OCI-LY3 (cell line): Measurements from ENCODE around the gene KRTAP5-6.
"Not testable (repeated sequence)": the region's sequence is repeated elsewhere in the genome, so short reads cannot be mapped to it uniquely, and the experiment has no call there.

Source experiments
- H2AFZ ChIP-seq: fragments of 200-600, 300-600 bp; shearing (Covaris generic); 2 replicates; pipeline ENCODE4 v1.6.0; 2014; ENCODE audit warnings: antibody characterized with exemption, low read depth, low read length
- H3K27ac ChIP-seq: fragments of 200-600, 300-600 bp; sonication (generic); 2 replicates; pipeline ENCODE4 v1.5.1; 2014; ENCODE audit warnings: mild to moderate bottlenecking, low read length, moderate library complexity, mixed read lengths
- H3K27me3 ChIP-seq: fragments of 200-600, 300-600 bp; sonication (generic); 2 replicates; pipeline ENCODE4 v1.6.1; 2014; ENCODE audit warnings: low read depth, low read length, mixed read lengths
- H3K36me3 ChIP-seq: fragments of 200-600, 300-600 bp; sonication (generic); replicated peaks from 2 replicates; pipeline ENCODE3; 2014; ENCODE audit warnings: low read depth, low read length, mixed read lengths
- H3K4me1 ChIP-seq: fragments of 300-600, 200-600 bp; sonication (generic); 2 replicates; pipeline ENCODE4 v1.6.1; 2014; ENCODE audit warnings: low read length, mixed read lengths
- H3K4me2 ChIP-seq: fragments of 200-600, 300-600 bp; sonication (generic); 2 replicates; pipeline ENCODE4 v1.6.1; 2014; ENCODE audit warnings: low read length, mixed read lengths
- H3K4me3 ChIP-seq: fragments of 300-600, 200-600 bp; sonication (generic); 2 replicates; pipeline ENCODE4 v1.5.1; 2014; ENCODE audit warnings: antibody characterized with exemption, mild to moderate bottlenecking, low read length, moderate library complexity
- H3K79me2 ChIP-seq: fragments of 300-600, 200-600 bp; shearing (Covaris generic); 2 replicates; pipeline ENCODE4 v1.6.1; 2014; ENCODE audit warnings: mild to moderate bottlenecking, low read length, mixed read lengths
- H3K9ac ChIP-seq: fragments of 300-600, 200-600 bp; shearing (Covaris generic); 2 replicates; pipeline ENCODE4 v1.6.0; 2014; ENCODE audit warnings: mild to moderate bottlenecking, low read length, moderate library complexity
- H3K9me3 ChIP-seq: fragments of 200-600, 300-600 bp; shearing (Covaris generic); 2 replicates; pipeline ENCODE4 v1.6.1; 2014; ENCODE audit warnings: low read length, mixed read lengths; ENCODE audit not compliant: insufficient read depth
- H4K20me1 ChIP-seq: fragments of 200-600, 300-600 bp; sonication (generic); 2 replicates; pipeline ENCODE4 v1.6.1; 2016; ENCODE audit warnings: low read length, mixed read lengths; ENCODE audit not compliant: insufficient read depth
- EZH2phosphoT487 ChIP-seq: fragments of 200-600 bp; shearing (Covaris generic); IDR thresholded peaks from 2 replicates; pipeline ENCODE4 v1.6.1; 2018; ENCODE audit warnings: antibody characterized with exemption, mixed run types, low read depth
- TF ChIP-seq, protein P1 (sequence below): fragments of 200-600, 300-600 bp; sonication (generic); IDR thresholded peaks from 2 replicates; pipeline ENCODE4 v1.5.1; 2014; ENCODE audit warnings: antibody characterized with exemption, low read length, low read depth

The KRTAP5-6 gene

DNA sequence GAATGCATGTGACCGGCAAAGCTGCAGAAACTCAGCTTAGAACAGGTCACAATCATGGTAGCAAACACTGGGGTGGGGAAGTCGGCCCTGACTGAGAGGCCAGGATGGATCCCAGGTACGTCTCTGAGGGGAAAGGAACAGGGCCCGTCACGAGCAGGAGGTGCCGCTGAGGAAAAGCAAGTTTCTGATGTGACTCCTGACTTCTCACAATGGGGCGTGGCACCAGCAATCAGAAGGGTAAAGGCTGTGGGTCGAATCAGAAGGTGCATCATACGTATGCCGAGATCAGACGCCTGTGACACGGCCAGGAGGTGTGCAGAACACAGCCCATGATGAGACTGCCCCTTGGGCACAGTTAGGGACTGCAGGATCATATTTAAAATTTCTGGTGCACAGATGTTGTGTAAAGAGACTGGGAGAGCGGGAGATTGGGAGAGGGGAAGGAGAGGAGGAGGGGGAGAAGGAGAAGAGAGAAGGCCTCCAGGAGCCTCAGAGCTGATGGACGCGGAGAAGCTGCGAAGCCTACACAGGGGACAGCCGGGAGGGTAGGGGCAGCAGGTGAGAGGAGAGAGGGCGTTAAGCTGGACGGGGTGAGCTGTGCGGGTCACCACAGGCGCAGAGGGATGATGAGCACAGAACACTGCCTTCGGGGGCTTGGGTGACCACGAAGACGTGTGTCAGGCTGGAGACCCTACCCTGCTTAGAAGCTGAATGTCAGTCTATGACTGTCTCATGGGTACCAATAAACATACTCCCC, 36.7 kb upstream of the KRTAP5-6 start:
- H3K27ac ChIP-seq: no peak overlapping the region

DNA sequence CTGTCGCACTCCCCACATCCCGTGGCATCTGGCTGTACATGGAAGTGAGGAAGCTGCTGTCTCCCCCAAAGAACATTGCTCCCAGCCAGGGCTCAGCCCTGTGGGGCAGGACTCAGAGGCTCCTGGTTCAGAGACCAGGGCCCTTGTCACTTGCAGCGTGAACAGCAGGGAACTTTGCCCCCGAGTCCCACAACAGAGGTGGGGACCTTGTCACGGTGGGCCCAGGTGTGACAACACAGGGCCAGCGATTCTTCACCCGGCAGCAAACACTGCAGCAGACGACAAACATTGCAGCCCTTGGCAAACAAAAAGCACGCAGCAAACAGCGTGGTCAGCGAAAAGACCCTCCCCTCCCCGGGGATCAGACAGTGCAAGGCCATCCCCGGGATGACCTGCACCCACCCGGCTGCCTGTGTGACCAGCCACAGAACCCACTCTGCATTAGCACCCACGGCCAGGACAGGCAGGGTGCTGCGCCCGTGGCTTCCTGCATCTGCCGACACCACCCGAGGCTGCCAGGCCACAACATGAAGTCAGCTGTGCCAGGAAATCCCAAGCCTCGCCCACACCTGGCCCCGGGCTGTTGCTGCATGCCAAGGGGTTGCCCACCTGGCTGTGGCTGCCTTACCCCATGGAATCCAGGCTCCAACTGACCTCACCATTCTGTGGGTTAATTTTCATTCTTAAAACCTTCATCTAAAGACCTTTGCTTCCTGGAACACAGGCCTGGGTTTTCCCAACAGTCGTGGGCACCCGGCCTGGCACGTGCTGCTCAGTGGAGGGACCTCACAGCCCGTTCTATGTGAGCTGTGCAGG, 35.3 kb upstream of the KRTAP5-6 start:
- H3K36me3 ChIP-seq, H3K4me2 ChIP-seq, H2AFZ ChIP-seq, H3K27ac ChIP-seq, H3K9ac ChIP-seq, H4K20me1 ChIP-seq, H3K4me1 ChIP-seq, H3K4me3 ChIP-seq, H3K9me3 ChIP-seq, H3K79me2 ChIP-seq: not testable (repeated sequence)
- H3K27me3 ChIP-seq: peaks cover 13% of the 10 kb centered on the region

More for the DNA sequence above, 36.7 kb upstream of the KRTAP5-6 start:
- TF ChIP-seq, protein P1, sequence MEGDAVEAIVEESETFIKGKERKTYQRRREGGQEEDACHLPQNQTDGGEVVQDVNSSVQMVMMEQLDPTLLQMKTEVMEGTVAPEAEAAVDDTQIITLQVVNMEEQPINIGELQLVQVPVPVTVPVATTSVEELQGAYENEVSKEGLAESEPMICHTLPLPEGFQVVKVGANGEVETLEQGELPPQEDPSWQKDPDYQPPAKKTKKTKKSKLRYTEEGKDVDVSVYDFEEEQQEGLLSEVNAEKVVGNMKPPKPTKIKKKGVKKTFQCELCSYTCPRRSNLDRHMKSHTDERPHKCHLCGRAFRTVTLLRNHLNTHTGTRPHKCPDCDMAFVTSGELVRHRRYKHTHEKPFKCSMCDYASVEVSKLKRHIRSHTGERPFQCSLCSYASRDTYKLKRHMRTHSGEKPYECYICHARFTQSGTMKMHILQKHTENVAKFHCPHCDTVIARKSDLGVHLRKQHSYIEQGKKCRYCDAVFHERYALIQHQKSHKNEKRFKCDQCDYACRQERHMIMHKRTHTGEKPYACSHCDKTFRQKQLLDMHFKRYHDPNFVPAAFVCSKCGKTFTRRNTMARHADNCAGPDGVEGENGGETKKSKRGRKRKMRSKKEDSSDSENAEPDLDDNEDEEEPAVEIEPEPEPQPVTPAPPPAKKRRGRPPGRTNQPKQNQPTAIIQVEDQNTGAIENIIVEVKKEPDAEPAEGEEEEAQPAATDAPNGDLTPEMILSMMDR: no peak
- TF ChIP-seq EZH2phosphoT487: no peak
- H3K4me3 ChIP-seq: no peak overlapping the region
- no peak overlapping the region for H3K4me2 ChIP-seq
- peaks cover 19% of the 10 kb centered on the region for H3K27me3 ChIP-seq
- H2AFZ ChIP-seq: no peak overlapping the region
- H3K36me3 ChIP-seq: no peaks in the 10 kb centered on the region
- no peaks in the 10 kb centered on the region for H3K4me1 ChIP-seq
- H3K79me2 ChIP-seq: no peaks in the 10 kb centered on the region
- no peaks in the 10 kb centered on the region for H3K9me3 ChIP-seq
- H4K20me1 ChIP-seq: no peaks in the 10 kb centered on the region
- no peak overlapping the region for H3K9ac ChIP-seq

DNA sequence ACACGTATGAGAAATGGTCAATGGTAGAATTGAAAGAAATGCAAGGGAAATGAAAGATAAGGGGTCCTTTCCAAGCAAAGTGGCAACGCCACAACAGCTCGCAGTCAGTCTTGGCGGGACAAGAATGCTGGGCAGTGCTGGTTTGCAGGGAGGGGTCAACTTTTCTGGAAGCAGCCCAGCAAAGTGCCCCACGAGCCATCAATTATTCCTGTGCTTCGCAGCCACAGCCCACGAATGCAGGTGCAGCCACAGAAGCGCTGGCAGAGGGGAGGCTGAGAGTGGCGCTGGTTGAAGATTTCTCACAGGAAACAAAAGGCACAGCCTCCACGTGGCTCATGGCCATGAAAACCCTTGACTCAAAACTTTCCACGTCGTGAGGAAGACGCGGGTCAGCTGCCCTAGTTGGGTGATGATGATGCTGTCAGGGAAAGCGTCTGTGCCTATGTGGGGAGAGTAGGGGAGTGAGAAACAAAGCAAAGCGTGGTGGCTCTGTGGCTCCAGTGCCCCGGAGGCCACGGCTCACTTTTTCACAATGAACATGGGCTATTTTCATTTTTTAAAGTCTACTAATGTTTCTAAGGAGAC, 34.2 kb upstream of the KRTAP5-6 start:
- not testable (repeated sequence) for H4K20me1 ChIP-seq, H3K4me1 ChIP-seq, H3K27ac ChIP-seq, H3K4me3 ChIP-seq, H3K9me3 ChIP-seq, H3K4me2 ChIP-seq, H3K9ac ChIP-seq, H3K36me3 ChIP-seq, H2AFZ ChIP-seq, H3K79me2 ChIP-seq
- peaks cover 15% of the 10 kb centered on the region for H3K27me3 ChIP-seq

DNA sequence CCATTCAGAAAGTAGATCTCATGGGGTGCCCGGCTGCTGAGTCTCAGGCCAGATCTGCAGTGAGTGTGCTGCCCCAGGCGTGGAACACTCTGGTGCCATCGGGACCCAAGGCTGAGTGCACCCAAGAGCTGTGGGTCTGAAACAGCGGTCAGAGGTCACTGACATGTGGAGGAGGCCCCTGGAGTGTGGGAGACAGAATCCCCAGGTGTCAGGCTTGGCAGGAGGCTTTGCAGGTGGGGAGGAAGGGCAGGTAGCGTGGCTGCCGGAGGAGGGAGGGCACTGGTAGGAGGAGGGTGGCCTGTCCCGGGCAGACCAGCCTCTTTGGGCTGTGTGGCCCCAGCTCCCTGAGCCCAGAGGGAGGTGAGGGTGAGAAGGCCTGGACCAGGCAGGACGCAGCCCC, 31.7 kb upstream of the KRTAP5-6 start:
- no peaks in the 10 kb centered on the region for H3K9me3 ChIP-seq
- no peak for TF ChIP-seq EZH2phosphoT487
- TF ChIP-seq, protein P1: no peak

More for the DNA sequence above, 31.7 kb upstream of the KRTAP5-6 start:
- H3K4me1 ChIP-seq: no peaks in the 10 kb centered on the region
- H4K20me1 ChIP-seq: no peaks in the 10 kb centered on the region
- H3K4me3 ChIP-seq: no peak overlapping the region
- H3K27me3 ChIP-seq: peaks cover 6% of the 10 kb centered on the region; the same call in 1 of the 2 replicates
- H3K79me2 ChIP-seq: no peaks in the 10 kb centered on the region
- H2AFZ ChIP-seq: no peak overlapping the region
- H3K36me3 ChIP-seq: no peaks in the 10 kb centered on the region
- no peak overlapping the region for H3K4me2 ChIP-seq
- no peak overlapping the region for H3K27ac ChIP-seq
- no peak overlapping the region for H3K9ac ChIP-seq
